Measurements from ENCODE around the gene SLC41A1. TPM values are rescaled to one million over a fixed set of nuclear protein-coding genes. Genes with fewer than 3 reads are reported as not detected.
A peak's percentile ranks its signal among the peaks of the same experiment; 100 is the strongest.

Gene SLC41A1
- total RNA-seq, 4 donors from 2014 or later: 15.3 to 33.1 (median 25.1) TPM

DNA sequence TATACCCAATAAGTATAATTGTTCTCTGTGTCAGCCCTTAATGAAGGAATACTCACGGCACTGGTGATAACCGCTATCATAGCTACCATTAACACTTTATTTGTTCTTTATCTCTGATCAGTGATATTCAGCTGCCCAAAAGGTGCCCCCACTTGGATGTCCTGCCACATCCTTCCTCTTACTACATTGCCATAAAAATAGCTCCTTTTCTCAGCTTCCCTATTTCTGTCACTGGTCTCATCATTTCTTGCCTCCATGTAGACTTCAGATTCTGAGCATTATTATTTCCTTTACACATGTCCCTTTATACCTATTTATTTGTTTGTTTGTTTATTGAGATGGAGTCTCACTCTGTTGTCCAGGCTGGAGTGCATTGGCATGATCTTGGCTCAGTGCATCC is 35.0 kb downstream of the SLC41A1 start:
- DNase-seq (ENCODE audit: low spot score) (no peak), ATAC-seq (ENCODE audit: low FRiP score) (no peak)
- TF ChIP-seq, protein P1, sequence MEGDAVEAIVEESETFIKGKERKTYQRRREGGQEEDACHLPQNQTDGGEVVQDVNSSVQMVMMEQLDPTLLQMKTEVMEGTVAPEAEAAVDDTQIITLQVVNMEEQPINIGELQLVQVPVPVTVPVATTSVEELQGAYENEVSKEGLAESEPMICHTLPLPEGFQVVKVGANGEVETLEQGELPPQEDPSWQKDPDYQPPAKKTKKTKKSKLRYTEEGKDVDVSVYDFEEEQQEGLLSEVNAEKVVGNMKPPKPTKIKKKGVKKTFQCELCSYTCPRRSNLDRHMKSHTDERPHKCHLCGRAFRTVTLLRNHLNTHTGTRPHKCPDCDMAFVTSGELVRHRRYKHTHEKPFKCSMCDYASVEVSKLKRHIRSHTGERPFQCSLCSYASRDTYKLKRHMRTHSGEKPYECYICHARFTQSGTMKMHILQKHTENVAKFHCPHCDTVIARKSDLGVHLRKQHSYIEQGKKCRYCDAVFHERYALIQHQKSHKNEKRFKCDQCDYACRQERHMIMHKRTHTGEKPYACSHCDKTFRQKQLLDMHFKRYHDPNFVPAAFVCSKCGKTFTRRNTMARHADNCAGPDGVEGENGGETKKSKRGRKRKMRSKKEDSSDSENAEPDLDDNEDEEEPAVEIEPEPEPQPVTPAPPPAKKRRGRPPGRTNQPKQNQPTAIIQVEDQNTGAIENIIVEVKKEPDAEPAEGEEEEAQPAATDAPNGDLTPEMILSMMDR (IDR thresholded peaks at IDR 0.05): no peak

DNA sequence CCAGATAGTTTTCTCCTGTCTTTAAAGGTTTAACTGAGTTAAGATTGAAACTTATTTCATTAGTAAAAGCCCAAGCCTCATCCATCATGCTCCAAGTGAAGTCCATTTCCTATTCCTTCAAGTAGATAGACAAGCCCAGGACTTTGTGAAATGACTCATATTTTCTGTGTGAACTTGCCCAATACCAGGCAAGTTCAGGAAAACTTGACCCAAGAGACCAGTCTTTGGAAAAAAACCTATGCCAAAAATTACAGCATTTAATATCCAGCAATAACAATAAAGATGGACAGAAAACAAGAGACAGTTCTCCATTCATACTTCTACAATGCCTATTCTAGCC is 37.3 kb downstream of the SLC41A1 start:
- peak; percentile 62 for ATAC-seq (ENCODE audit: low FRiP score)
- TF ChIP-seq, protein P1 (IDR thresholded peaks at IDR 0.05): no peak
- DNase-seq (ENCODE audit: low spot score): no peak

DNA sequence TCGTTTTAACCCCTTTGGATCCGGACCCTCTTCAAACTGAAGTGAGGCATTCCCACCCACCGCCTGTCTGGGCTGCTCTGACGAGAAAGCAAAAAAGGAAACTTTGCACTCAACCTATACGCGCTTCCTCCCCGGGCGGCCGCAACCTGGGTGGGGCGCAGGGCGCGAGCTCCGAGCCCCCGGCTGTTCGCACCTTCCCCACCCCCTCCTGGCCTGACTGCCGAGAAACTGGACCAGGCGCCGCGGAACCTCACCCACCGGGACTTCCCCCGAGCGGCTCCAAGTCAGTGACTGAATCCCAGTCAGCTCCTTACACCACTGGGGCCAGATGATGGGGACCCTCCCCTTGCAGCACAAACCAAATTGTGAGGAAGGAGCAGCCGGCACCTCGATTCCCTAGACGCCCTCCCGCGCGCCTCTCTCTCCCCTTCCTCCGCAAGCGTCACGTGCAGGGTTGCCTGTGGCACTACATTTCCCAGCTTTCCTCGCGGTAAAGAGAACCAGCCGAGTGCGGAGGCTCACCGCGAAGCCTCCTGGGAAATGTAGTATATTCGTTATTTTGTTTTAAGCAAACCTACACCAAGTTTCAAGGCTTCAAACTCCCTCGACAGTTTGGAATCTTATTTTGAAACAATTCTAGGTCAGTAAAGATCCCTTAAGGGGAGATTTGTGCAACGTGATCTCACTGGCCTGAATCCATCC is 37.8 kb downstream of the SLC41A1 start, which contains the start of gene RAB29:
TSS of gene RAB29 (minus strand) at position 468 of the 702 bp plus-strand sequence. CDS start 526 bp downstream, outside the sequence.
- TF ChIP-seq, protein P1 (IDR thresholded peaks at IDR 0.05): no peak
- DNase-seq (ENCODE audit: low spot score): peak; percentile 48
- ATAC-seq (ENCODE audit: low FRiP score): peak; percentile 86

DNA sequence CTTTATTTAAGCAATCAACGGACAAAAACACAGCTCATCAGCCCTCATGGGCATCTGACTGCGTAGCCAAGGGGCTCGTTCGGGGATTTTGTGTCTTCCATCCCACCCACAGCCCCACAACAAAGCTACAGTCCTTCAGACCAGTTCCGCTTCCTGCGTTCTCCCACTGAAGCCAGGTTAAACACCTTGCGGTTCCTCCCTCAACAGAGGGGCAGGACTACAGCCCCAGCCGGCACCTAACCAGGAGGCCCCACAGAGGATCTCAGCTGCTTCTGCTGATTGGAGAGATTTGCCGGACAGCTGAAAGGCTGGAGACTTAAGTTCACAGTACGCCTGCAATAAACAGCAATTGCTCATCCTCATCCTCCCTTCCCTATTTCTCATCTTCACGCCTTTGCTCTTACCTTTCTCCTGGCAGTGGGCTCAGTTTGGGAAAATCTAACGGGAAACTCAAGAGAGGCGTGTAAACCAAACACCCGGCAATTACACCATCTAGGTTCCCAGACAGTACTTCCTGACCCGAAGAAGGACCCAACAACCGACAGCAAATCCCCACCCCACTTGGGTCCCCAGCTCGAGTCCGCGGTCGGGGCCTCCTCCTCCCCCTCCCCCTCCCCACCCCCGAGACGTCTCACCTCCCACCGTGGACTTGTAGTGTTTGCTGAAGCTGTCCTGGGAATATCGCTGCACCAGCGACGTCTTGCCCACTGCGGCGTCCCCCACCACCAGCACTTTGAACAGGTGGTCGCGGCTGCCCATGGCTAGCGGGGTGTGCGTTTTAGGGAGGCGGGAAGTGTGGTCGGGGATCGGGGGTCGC is 38.6 kb downstream of the SLC41A1 start:
- TF ChIP-seq, protein P1 (IDR thresholded peaks at IDR 0.05): no peak
- ATAC-seq (ENCODE audit: low FRiP score) (peak; percentile 50), DNase-seq (ENCODE audit: low spot score) (no peak)

DNA sequence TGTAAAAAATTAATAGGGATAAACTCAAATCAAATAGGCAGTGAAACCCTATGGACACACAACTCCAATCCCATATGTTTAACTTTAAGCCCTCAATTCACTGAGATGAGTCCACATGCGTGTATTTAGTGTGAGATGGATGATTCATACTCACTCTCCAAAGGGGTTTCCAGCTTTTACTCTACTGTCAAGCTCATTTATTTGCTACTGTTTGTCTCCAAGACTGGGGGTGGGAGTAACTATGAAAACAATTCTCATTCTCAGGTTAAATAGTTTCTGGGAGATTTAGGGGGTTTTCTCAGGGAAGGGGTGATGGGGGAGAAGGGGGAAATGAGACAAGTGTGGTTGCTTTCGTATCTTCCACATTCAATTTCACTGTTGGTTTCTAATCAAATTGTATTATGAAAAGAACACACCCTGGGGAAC is 40.4 kb downstream of the SLC41A1 start:
- DNase-seq (ENCODE audit: low spot score): no peak
- TF ChIP-seq, protein P1 (IDR thresholded peaks at IDR 0.05): no peak
- ATAC-seq (ENCODE audit: low FRiP score): no peak

DNA sequence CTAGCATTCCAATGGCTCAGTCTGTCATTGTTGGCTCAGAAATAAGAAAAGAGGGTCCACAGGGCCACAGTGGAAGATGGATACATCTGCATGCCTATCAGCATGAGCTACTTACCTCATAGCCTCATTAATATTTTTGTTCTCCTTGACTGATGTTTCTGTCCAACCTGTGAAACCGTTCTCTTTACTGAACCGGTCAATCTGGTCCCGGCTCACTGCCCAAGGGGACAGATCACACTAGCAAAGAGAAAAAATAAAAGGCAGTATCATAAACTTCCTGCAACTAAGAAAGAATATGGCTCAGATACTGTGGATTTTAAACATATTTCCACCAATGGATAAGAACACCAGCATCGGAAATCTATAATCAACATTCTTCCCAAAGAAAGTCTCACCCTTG is 42.4 kb downstream of the SLC41A1 start:
- ATAC-seq (ENCODE audit: low FRiP score) (no peak), DNase-seq (ENCODE audit: low spot score) (no peak)
- TF ChIP-seq, protein P1 (IDR thresholded peaks at IDR 0.05): no peak
